AG09309 (cell line): Measurements from ENCODE around the gene EFCAB10.

ENCODE experiments used
- DNase-seq: peaks from one replicate; pipeline ENCODE4 v3.0.0-alpha.2; 2010; ENCODE audit warnings: low read depth
- H3K4me3 ChIP-seq: 2 replicates; pipeline ENCODE4 v1.5.1; 2011; ENCODE audit warnings: mild to moderate bottlenecking, low read depth, low read length, moderate library complexity; ENCODE audit not compliant: control insufficient read depth
- TF ChIP-seq, protein P1 (sequence below): IDR thresholded peaks from 2 replicates; pipeline ENCODE4 v1.5.1; 2011; ENCODE audit warnings: mild to moderate bottlenecking, low read depth, low read length, inconsistent platforms; ENCODE audit not compliant: insufficient read depth, control insufficient read depth; ENCODE audit errors: missing control alignments

The EFCAB10 gene

DNA sequence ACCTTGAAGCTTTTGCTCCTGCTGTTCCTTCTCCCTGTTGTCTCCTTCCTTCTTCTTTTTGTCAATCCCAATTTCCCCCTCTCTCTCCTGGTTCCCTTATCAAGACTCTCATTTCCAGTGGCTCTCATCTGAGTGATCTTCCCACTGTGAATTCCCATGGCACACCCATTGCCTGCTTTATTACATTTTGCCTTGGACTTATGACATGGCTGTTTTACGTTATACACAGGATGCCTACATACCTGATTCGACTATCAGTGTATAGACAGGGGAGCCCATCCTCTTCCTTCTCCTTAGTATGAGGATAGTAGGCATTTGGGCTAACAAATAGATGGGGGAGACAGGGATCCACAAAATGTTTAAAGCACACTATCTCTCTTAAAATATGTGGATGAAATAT is 39.9 kb upstream of the EFCAB10 start:
- no peak for DNase-seq
- H3K4me3 ChIP-seq: no peak overlapping the region
- TF ChIP-seq, protein P1, sequence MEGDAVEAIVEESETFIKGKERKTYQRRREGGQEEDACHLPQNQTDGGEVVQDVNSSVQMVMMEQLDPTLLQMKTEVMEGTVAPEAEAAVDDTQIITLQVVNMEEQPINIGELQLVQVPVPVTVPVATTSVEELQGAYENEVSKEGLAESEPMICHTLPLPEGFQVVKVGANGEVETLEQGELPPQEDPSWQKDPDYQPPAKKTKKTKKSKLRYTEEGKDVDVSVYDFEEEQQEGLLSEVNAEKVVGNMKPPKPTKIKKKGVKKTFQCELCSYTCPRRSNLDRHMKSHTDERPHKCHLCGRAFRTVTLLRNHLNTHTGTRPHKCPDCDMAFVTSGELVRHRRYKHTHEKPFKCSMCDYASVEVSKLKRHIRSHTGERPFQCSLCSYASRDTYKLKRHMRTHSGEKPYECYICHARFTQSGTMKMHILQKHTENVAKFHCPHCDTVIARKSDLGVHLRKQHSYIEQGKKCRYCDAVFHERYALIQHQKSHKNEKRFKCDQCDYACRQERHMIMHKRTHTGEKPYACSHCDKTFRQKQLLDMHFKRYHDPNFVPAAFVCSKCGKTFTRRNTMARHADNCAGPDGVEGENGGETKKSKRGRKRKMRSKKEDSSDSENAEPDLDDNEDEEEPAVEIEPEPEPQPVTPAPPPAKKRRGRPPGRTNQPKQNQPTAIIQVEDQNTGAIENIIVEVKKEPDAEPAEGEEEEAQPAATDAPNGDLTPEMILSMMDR: no peak

DNA sequence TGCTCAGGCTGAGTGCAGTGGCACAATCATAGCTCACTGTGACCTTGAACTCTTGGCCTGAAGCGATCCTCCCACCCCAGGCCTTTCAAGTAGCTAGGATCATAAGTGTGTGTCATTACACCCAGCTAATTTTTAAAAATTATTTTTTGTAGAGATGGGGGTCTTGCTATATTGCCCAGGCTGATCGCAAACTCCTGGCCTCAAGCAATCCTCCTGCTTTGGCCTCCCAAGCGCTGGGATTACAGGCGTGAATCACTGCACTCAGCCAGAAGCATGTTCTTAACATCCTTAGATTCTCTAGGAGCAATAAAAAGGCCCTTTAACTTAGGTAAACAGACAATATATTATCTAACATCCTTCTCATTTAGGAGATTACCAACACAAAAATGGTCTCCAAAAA is 38.3 kb upstream of the EFCAB10 start:
- DNase-seq: no peak
- TF ChIP-seq, protein P1: no peak
- no peak overlapping the region for H3K4me3 ChIP-seq

DNA sequence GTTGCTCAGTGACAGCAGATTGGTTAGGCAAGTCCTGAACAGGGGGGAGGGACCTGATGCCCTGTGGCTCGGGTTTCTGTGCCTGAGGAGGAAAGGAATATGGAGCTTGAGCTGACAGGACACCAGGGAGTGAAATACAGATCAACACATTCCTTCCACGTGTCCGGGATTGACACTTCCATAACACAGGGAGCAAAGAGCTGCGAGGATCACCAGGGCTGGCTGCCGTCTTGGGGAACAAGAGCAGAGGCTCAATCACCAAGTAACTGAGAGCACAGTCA is 36.7 kb upstream of the EFCAB10 start:
- TF ChIP-seq, protein P1: no peak
- H3K4me3 ChIP-seq: no peak overlapping the region
- DNase-seq: no peak

DNA sequence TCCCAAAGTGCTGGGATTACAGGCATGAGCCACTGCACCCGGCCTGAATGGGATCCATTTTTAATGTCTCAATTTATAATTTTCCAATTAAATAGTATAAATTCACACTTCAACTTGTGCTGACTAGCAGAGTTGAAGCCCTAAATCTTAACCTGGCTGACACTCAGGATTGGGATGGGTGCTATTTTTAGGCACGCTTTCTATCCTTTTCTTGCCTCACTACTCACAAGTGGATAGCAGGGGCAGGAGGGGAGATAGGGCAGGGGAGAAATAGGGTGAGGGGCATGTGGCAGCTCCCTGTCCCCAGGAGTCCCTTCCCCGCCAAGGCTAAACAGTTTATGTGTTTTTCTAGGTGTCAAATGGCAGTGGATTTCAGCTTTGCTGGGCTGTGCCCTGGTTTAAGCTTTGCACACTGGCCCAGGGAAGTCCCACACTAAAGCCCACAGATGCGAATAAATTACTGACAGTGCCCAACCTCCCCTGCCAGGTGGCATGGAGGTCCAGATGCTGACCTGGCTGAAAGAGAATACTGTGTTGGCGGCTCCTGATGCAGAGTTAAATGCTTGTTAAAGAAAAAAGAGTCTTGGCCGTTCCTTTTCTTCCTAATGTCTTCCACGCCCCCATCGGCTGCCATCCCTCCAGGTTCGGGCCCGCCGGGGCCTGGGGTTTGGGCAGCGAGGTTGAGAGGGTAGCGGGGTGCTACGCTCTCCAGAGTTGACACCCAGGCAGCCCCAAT is 36.2 kb upstream of the EFCAB10 start:
- no peak for DNase-seq
- TF ChIP-seq, protein P1: no peak
- no peak overlapping the region for H3K4me3 ChIP-seq

DNA sequence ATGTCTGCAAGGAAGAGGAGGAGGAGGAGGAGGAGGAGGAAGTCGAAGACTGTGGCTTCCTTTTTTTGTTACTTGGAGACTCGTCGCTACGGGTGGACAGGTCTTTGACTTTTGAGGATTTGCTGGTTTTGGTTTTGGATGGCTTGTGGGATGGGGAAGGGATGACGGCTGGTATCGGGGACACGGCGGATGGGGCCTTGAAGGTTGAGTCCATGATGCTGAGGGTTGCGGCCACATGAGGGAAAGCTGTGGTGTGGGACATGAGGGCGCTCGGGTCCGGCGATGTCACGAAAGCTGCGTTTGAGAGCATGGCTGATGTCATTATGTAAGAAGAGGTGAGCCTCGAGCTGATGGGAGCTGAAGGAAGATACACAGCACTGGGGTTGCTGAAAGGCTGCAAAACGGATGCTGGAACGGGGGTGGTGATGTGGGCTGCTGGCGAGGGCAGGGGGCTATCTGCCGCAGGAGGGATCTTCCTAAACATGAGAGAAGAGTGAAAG is 33.1 kb upstream of the EFCAB10 start:
- no peak for DNase-seq
- no peak overlapping the region for H3K4me3 ChIP-seq
- TF ChIP-seq, protein P1: no peak

DNA sequence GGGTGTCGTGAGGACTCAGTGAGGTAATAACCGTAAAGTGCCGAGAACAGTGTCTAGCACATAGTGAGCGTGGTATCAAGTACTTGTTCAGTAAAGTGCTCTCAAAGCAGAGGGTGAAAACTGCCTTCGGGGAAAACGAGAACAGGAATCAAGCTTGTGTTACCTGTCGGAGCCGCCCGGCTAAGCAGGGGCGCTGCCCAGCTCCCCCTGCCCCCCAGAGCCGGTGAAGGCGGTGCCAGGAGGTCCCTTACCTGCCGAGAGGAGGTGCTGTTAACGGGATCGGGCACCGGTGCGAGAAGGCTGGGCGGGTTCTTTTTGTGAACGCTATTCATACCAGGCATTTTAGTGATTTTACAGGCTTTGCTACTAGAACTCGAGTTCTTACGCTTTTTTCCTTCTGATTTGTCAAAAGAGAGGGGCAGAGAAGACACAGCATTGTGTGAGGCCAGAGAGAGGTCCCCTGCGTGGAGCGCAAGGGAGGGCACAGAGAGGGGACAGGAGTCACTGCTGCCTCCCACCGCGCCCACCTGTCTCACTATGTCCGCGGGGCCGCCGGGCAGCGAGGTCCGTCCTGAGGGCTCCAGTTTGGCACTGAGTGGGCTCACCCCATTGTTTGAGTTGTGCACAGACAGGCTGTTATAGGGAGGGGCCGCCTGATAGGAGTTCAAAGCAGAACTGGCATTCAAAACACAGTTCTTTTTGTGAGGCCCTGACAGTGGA is 32.5 kb upstream of the EFCAB10 start:
- H3K4me3 ChIP-seq: no peak overlapping the region
- TF ChIP-seq, protein P1: no peak
- DNase-seq: no peak
